Esophagus muscularis mucosa (tissue), 4 donors: ENCODE data around the gene GSG1L. TPM values are rescaled to one million over a fixed set of nuclear protein-coding genes. Genes with fewer than 3 reads are reported as not detected.

Source experiments
- DNase-seq: peaks from one replicate; pipeline ENCODE4 v3.0.0-alpha.2; 2017; ENCODE audit errors: extremely low spot score
- H3K27ac ChIP-seq, 4 donors: fragments of 200-600 bp; sonication (generic); replicated peaks in 1 of 4; 1 replicate in 3 of 4; 2 replicates in 1 of 4; pipeline ENCODE4 v1.5.1; 2016 to 2019; ENCODE audit warnings: mild to moderate bottlenecking in 1 of 4
- H3K27me3 ChIP-seq, 4 donors: fragments of 200-600 bp; sonication (generic); one replicate each; pipeline versions ENCODE4 v1.5.1 to v1.6.0; 2016 to 2019
- H3K36me3 ChIP-seq, 4 donors: fragments of 200-600 bp; sonication (generic); one replicate each; pipeline ENCODE4 v1.5.1; 2016 to 2019
- H3K4me1 ChIP-seq, 4 donors: fragments of 200-600 bp; sonication (generic); one replicate each; pipeline ENCODE4 v1.5.1; 2016 to 2019
- H3K4me3 ChIP-seq, 4 donors: fragments of 200-600 bp; sonication (generic); 1 replicate in 2 of 4; 2 replicates in 2 of 4; pipeline ENCODE4 v1.5.1; 2016 to 2019; ENCODE audit warnings: mild to moderate bottlenecking in 4 of 4, moderate library complexity in 1 of 4
- H3K9me3 ChIP-seq, 4 donors: fragments of 200-600 bp; sonication (generic); 1 replicate in 3 of 4; 2 replicates in 1 of 4; pipeline ENCODE4 v1.5.1; 2016 to 2019
- EP300 ChIP-seq: sonication (generic); formaldehyde crosslinking; IDR thresholded peaks from one replicate; pipeline ENCODE4 v1.6.1; 2017; ENCODE audit warnings: antibody characterized with exemption
- POLR2A ChIP-seq: fragments of 450-650 bp; IDR thresholded peaks from one replicate; pipeline ENCODE4 v1.6.1; 2017; ENCODE audit warnings: antibody characterized with exemption, moderate library complexity, mild to moderate bottlenecking, low read depth
- POLR2AphosphoS5 ChIP-seq, 2 donors: sonication (generic); formaldehyde crosslinking; IDR thresholded peaks; one replicate each; pipeline ENCODE4 v1.6.1; 2017; ENCODE audit warnings: antibody characterized with exemption in 2 of 2
- WGBS: methylation state at CpG from one replicate; pipeline ENCODE4 v1.1.5; 2018; 5-methylcytosine and 5-hydroxymethylcytosine counted together
- intact Hi-C: fragments of 100-400 bp; cut with DNase I; formaldehyde crosslinking; loops from one replicate; pipeline ENCODE4 v1.15.1; 2023
- total RNA-seq, 4 donors: library from RNA; depleted of rRNA; stranded (reverse); fragments of >200 nt; gene quantifications; one replicate each; pipeline versions ENCODE4 v1.1.0 to v1.2.1, GENCODE V29; 2016
- TF ChIP-seq, protein P1 (sequence below), 3 experiments: fragments of 200-600 bp in 2 of 3; fragments of 450-650 bp in 1 of 3; sonication (generic) in 2 of 3; IDR thresholded peaks; one replicate each; pipeline ENCODE4 v1.5.1; 2017 to 2019; ENCODE audit warnings: antibody characterized with exemption in 3 of 3, mild to moderate bottlenecking in 2 of 3, moderate library complexity in 1 of 3

GSG1L gene
- total RNA-seq, 4 donors from 2014 or later: 0.19 to 0.83 TPM; not detected in 2

DNA sequence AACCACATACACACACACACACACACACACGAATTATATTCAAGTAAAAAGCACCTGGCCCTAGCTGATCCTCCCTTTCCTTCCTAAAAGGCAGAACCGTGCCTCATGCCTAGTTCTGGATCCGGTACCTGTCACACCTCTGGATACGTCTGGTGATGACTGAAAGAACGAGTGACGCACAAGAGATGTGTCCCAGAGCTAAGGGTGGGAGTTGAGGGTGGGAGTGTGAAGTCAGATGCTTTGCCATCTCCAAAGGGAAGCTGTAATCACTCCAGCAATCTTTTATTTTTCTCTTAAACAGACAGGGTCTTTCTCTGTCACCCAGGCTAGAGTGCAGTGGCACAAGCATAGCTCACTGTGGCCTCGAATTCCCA, 26.5 kb upstream of the GSG1L start:
- TF ChIP-seq POLR2AphosphoS5 (IDR thresholded peaks at IDR 0.05): no peak
- TF ChIP-seq, protein P1, sequence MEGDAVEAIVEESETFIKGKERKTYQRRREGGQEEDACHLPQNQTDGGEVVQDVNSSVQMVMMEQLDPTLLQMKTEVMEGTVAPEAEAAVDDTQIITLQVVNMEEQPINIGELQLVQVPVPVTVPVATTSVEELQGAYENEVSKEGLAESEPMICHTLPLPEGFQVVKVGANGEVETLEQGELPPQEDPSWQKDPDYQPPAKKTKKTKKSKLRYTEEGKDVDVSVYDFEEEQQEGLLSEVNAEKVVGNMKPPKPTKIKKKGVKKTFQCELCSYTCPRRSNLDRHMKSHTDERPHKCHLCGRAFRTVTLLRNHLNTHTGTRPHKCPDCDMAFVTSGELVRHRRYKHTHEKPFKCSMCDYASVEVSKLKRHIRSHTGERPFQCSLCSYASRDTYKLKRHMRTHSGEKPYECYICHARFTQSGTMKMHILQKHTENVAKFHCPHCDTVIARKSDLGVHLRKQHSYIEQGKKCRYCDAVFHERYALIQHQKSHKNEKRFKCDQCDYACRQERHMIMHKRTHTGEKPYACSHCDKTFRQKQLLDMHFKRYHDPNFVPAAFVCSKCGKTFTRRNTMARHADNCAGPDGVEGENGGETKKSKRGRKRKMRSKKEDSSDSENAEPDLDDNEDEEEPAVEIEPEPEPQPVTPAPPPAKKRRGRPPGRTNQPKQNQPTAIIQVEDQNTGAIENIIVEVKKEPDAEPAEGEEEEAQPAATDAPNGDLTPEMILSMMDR (IDR thresholded peaks at IDR 0.05): no peak
- no peak for TF ChIP-seq EP300
- no peak for TF ChIP-seq POLR2A
- intact Hi-C loops: no loop called here
- H3K27ac ChIP-seq: no peak overlapping the region
- H3K27me3 ChIP-seq: no peaks in the 10 kb centered on the region
- WGBS: 81% methylated on average over 6 of the region's 7 CpGs
- DNase-seq: no peak
- no peaks in the 10 kb centered on the region for H3K9me3 ChIP-seq
- peaks cover 0 to 5% (median 0%) of the 10 kb centered on the region in 4 donors for H3K36me3 ChIP-seq
- no peak overlapping the region for H3K4me3 ChIP-seq
- no peaks in the 10 kb centered on the region for H3K4me1 ChIP-seq

DNA sequence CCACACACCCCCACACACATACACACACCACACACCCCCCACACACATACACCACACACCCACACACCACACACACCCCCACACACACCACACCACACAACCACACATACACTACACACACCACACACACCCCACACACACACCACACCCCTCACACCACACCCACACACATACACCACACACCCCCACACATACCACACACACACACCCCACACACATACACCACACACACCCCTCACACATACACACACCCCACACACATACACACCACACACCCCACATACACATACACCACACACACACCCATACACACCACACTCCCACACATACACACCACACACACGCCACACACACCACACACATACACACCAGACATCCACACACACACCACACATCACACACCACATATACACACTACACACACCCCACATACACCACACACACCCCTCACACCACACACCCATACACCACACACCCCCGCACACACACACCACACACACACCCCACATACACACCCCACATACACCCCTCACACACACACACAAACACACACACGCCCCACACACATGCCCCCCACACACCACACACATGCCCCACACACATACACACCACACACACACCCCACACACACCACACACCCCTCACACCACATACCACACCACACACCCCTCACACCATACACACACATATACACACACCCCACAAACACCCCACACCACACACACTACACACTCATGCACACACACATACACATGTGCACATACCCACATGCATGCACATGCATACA, 25.9 kb upstream of the GSG1L start:
- intact Hi-C loops: no loop called here
- WGBS: 84% methylated on average over 3 of the region's 3 CpGs

DNA sequence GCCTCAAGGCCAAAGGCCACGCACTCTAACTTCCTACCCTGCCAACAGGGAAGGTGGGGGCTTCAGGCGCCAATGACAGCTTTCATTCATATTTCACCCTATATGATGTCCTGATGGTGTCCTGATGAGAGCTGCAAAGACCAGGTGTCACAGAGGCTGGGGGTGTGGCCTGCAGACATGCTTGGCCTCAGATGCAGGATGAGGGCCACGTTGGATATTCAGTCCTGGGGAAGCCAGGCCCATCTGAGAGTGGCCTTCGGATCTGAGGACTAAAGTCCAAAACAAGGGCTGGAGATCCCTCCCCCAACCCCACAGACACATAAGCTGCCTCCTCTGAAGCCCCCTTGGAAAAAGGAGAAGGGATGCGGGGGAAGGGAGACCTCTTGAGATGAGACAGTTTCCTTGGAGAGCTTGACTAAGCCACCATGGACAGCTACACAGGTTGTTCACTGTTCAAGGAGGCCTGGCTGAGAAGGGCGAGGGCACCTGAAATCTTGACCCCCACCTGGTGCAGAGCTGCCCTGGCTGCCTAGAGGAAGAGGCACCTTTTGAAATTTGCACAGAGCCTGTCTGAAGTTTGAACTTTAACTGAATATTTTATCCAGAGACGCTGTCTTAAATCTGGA, 24.3 kb upstream of the GSG1L start:
- no peak for DNase-seq
- no peaks in the 10 kb centered on the region for H3K4me1 ChIP-seq
- TF ChIP-seq, protein P1 (IDR thresholded peaks at IDR 0.05): no peak
- no peak for TF ChIP-seq POLR2AphosphoS5 (IDR thresholded peaks at IDR 0.05)

More for the DNA sequence above, 25.9 kb upstream of the GSG1L start:
- Histone ChIP-seq H3K4me1 (no peaks in the 10 kb centered on the region), H3K4me3 (no peak overlapping the region), H3K9me3 (no peaks in the 10 kb centered on the region), H3K27ac (no peak overlapping the region), H3K27me3 (no peaks in the 10 kb centered on the region), H3K36me3 (peaks cover 0 to 5% (median 0%) of the 10 kb centered on the region in 4 donors)
- TF ChIP-seq, protein P1 (IDR thresholded peaks at IDR 0.05): no peak
- TF ChIP-seq EP300 (no peak), POLR2AphosphoS5 (IDR thresholded peaks at IDR 0.05) (no peak), POLR2A (no peak)
- no peak for DNase-seq

DNA sequence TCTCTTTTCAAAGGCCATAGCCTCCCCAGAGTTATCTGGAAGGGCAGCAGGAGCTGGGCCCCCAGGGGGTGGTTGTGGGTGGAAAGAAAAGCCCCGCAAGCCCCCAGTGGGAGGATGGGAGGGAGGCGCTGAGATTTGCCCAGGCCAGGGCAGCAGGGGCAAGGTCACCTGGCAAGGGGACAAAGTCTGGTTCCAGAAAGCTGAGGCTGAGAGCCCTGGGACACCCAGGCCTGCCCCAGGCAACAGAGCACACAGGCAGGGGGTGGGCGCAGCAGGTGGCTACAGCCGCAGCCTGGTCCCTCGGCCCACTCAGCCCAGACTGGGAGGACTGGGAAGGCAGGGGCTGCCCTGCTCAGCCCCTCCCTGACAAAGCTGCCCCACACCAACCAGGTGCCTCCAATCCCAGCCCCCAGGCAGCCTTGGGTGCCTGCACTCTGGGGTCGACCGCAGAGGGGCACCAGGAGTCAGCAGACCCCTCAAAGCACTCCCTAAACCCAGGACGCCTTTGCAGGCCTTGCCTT, 23.7 kb upstream of the GSG1L start:
- WGBS: 76% methylated on average over 4 of the region's 8 CpGs
- no peaks in the 10 kb centered on the region for H3K4me1 ChIP-seq
- TF ChIP-seq EP300 (no peak), POLR2A (no peak), POLR2AphosphoS5 (IDR thresholded peaks at IDR 0.05) (no peak)
- TF ChIP-seq, protein P1 (IDR thresholded peaks at IDR 0.05): no peak
- DNase-seq: no peak
- H3K27me3 ChIP-seq: no peaks in the 10 kb centered on the region
- intact Hi-C loops: no loop called here
- no peaks in the 10 kb centered on the region for H3K9me3 ChIP-seq
- H3K27ac ChIP-seq: no peak overlapping the region
- no peaks in the 10 kb centered on the region for H3K36me3 ChIP-seq
- H3K4me3 ChIP-seq: no peak overlapping the region

More for the DNA sequence above, 24.3 kb upstream of the GSG1L start:
- intact Hi-C loops: no loop called here
- Histone ChIP-seq H3K36me3 (no peaks in the 10 kb centered on the region), H3K9me3 (no peaks in the 10 kb centered on the region), H3K27me3 (no peaks in the 10 kb centered on the region), H3K27ac (no peak overlapping the region), H3K4me3 (no peak overlapping the region)
- WGBS: 83% methylated on average over 7 of the region's 7 CpGs
